ENCODE data around the gene PRDM1.

PRDM1 gene

GRCh38 chr6:106155219-106155830, 69.2 kb downstream of the PRDM1 start:
- FAIRE-seq (no peak), DNase-seq (ENCODE audit: extremely low spot score, insufficient read length, low read depth) (no peak)

- FAIRE-seq = peak; percentile 26
- no peak for DNase-seq (ENCODE audit: extremely low spot score, insufficient read length, low read depth)
Observed at GRCh38 chr6:106156413-106156812, 70.3 kb downstream of the PRDM1 start.

GRCh38 chr6:106156863-106157262, 70.7 kb downstream of the PRDM1 start:
- peak; percentile 15 for FAIRE-seq
- no peak for DNase-seq (ENCODE audit: extremely low spot score, insufficient read length, low read depth)

- DNase-seq (ENCODE audit: extremely low spot score, insufficient read length, low read depth) (no peak), FAIRE-seq (no peak)
Observed at GRCh38 chr6:106158816-106159215, 72.7 kb downstream of the PRDM1 start.
